KOPT-K1 (cell line): ENCODE results near the gene PGAM2.

Experiments
- H3K27ac ChIP-seq: fragments of 200-600 bp; sonication (generic); 2 replicates; pipeline ENCODE4 v1.5.1; 2016; ENCODE audit warnings: antibody characterized with exemption, mild to moderate bottlenecking, low read depth, low read length; ENCODE audit not compliant: poor library complexity, severe bottlenecking
- H3K36me3 ChIP-seq: fragments of 200-600 bp; sonication (generic); 2 replicates; pipeline ENCODE4 v1.5.1; 2017; ENCODE audit warnings: antibody characterized with exemption, mild to moderate bottlenecking, low read length, moderate library complexity; ENCODE audit not compliant: insufficient read depth
- H3K9me3 ChIP-seq: fragments of 200-600 bp; sonication (generic); 2 replicates; pipeline ENCODE4 v1.5.1; 2017; ENCODE audit warnings: antibody characterized with exemption, low read length, mild to moderate bottlenecking; ENCODE audit not compliant: insufficient read depth, poor library complexity, severe bottlenecking

PGAM2 gene

GRCh38 chr7:44080686-44081265 lies 15.4 kb upstream of the PGAM2 start:
- Histone ChIP-seq H3K27ac (peak overlapping the region; percentile 100), H3K9me3 (no peaks in the 10 kb centered on the region), H3K36me3 (peaks cover 53% of the 10 kb centered on the region)

DNA sequence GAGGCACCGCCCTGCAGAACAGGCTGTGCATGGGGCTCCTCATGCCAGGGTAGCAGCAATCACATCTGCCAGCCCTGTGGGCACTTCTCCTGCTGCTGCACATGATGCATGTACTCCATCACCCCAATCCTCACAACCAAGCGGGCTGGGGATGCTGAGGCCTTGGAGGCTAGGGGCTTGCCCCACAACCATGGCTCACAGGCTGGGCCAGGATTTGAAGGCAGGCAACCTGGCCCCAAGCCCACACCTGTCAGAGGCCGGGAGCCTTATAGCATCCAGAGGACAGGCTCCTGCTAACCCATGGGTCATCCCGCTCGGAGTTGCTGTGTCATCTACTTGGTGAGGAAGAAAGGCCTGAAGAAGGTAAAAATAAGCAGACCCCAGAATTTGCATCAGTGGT lies 14.8 kb upstream of the PGAM2 start:
- Histone ChIP-seq H3K9me3 (no peaks in the 10 kb centered on the region), H3K36me3 (peaks cover 60% of the 10 kb centered on the region), H3K27ac (peak overlapping the region; percentile 100)

- Histone ChIP-seq H3K9me3 (no peaks in the 10 kb centered on the region), H3K27ac (peak overlapping the region; percentile 100), H3K36me3 (peaks cover 66% of the 10 kb centered on the region)
Observed at GRCh38 chr7:44079331-44080021, 14.1 kb upstream of the PGAM2 start.

DNA sequence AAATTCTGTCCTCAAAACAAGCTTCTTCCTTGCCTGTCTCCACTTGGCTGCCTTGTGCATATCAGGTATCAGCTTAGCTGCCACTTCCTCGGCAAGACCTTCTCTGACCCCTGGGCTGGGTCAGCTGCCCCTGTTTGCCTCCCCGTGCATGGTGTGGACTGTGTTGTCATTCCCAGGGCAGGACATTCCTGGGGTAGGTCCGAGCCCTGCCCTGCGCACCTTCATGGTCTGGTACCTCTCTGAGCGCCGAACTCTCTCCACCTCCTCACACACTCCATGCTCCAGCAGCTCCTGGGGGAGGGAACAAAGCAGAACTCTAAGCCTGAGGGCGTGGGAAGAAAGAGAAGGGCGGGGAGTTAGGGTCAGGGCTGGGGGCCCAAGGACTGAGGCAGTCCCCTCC lies 13.2 kb upstream of the PGAM2 start:
- peaks cover 76% of the 10 kb centered on the region for H3K36me3 ChIP-seq
- H3K27ac ChIP-seq, result peak overlapping the region; percentile 100
- H3K9me3 ChIP-seq, result no peaks in the 10 kb centered on the region

DNA sequence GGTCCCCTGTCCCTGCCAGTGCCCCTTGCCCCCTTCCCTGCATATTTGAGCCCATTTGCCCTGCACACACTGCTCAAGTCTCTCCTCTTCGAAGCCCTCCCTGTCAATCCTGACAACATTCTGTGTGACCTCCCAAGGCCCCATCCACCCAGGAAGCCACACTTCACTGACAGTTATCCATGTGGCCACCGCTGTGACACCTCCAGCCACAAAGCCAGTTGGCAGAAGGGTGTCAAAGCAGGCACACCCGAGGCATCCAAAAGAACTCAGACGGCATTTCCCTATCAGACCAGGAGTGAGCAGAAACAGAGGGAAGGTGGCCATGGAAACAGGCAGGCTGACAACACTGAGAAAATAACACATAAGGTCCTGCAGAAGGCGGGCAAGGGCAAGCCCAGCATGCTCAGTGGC lies 12.3 kb upstream of the PGAM2 start:
- H3K9me3 ChIP-seq, result no peaks in the 10 kb centered on the region
- H3K36me3 ChIP-seq, result peaks cover 84% of the 10 kb centered on the region
- peak overlapping the region; percentile 100 for H3K27ac ChIP-seq

DNA sequence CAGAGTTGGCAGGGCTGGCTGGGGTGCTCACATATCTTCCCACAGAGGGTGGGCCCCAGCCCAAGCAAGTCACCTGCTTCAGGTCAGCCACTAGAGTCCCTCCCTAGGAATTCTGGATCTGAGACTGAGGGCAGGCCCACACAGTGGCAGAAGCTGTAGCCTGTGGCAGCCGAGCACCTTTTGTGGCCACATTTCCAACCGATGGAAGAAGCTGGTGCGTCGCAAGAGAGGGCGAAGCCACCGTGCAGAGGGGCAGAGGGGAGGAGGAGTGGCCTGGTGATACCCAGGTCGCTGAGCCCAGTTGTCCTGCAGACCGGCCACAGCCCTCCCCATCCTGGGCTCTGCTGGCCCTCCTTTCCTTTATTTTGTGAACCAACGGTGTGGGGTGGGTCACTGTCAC lies 11.7 kb upstream of the PGAM2 start:
- peak overlapping the region; percentile 100 for H3K27ac ChIP-seq
- no peaks in the 10 kb centered on the region for H3K9me3 ChIP-seq
- H3K36me3 ChIP-seq, result peaks cover 90% of the 10 kb centered on the region

GRCh38 chr7:44076101-44076895 lies 10.9 kb upstream of the PGAM2 start:
- Histone ChIP-seq H3K9me3 (no peaks in the 10 kb centered on the region), H3K36me3 (peaks cover 98% of the 10 kb centered on the region), H3K27ac (peak overlapping the region; percentile 100)

- Histone ChIP-seq H3K9me3 (no peaks in the 10 kb centered on the region), H3K27ac (peak overlapping the region; percentile 100), H3K36me3 (peaks cover 100% of the 10 kb centered on the region)
Observed at GRCh38 chr7:44075296-44076075, 10.1 kb upstream of the PGAM2 start.

DNA sequence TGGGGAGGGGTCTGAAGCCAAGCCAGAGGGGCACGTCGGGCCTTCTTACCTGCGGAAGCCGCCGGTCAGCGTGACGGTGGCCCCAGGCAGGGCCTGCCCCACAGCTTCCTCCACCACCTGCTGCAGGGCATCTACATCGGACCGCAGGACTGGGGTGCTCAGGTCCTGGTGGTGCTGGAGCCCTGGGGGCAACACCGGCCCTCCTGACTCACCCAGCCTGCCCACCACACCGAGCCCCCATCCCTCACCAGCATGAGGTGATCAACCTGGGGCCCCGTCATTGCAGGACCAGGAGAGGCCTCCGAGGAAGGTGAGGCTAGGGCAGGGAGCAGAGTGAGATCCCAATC lies 9.0 kb upstream of the PGAM2 start:
- H3K27ac ChIP-seq, result peak overlapping the region; percentile 100
- peaks cover 96% of the 10 kb centered on the region for H3K36me3 ChIP-seq
- no peaks in the 10 kb centered on the region for H3K9me3 ChIP-seq

GRCh38 chr7:44073664-44074348 lies 8.4 kb upstream of the PGAM2 start:
- Histone ChIP-seq H3K27ac (peak overlapping the region; percentile 100), H3K36me3 (peaks cover 92% of the 10 kb centered on the region), H3K9me3 (no peaks in the 10 kb centered on the region)

DNA sequence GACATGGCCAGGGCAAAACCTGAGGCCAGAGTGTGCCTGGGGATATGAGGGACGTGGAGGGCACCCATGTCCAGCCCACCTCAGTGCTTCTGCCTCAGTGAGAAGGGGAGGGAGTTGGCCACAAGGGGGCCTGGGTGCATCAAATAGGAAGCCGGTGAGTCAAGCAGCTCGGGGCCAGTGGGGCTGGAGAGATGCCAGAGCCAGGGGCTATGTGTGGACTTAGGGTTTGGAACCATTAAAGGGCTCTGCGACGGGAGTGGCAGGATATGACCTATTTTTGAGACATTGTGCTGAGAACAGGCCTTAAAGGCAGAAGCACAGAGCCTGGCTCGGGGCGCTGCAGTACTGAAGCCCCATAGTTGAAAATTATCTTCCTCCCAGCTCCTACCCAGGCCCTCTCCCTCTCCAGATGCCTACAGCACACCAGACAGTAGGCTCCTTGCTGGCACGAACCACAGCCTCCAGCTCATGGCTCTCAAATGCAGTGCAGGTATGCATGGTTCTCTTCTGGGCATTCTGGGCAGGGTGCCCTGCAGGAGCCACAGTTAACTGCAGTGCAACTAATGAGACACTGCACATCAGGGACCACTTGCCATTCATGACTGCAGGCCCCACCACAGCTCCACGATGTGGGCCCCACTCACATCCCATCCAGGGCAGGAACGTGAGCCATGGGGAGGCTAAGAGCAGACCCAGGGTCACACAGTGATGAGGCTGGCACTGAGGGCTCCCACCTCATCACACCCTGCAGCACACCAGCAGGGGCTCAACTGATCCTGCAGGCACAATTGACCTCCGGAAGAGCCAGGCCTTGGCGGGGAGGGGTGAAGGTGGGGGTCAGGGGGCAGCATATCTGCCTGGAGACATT lies 7.2 kb upstream of the PGAM2 start:
- Histone ChIP-seq H3K9me3 (no peaks in the 10 kb centered on the region), H3K36me3 (peaks cover 89% of the 10 kb centered on the region), H3K27ac (peak overlapping the region; percentile 100)

- Histone ChIP-seq H3K9me3 (no peaks in the 10 kb centered on the region), H3K27ac (peak overlapping the region; percentile 100), H3K36me3 (peaks cover 83% of the 10 kb centered on the region)
Observed at GRCh38 chr7:44071726-44072363, 6.5 kb upstream of the PGAM2 start.

DNA sequence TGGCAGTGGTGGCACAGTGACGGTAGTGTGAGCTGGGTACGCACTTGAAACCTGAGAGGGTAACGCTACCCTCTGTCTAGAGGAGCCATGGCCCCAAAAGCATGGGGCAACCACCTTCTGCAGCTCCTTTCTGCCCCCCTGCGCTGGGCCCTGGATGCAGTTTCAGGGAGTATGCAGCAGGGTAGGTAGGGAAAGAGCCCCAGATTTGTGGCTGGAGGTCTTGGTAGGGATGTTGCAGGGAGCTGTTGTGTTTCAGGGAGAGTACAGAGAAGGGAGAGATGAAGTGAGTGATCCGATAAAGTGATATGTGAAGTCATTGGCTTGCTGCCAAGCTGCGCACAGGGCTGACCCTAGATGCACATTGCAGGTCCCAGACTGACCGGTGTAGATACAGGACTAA lies 2.7 kb upstream of the PGAM2 start:
- peaks cover 46% of the 10 kb centered on the region for H3K36me3 ChIP-seq
- peak overlapping the region; percentile 62 for H3K27ac ChIP-seq
- H3K9me3 ChIP-seq, result no peaks in the 10 kb centered on the region
